Measurements from ENCODE around the gene ZNF526. TPM values are rescaled to one million over a fixed set of nuclear protein-coding genes. Genes with fewer than 3 reads are reported as not detected.

Gene ZNF526
- total RNA-seq, 1 donor from 2014 or later = 13.9 TPM

DNA sequence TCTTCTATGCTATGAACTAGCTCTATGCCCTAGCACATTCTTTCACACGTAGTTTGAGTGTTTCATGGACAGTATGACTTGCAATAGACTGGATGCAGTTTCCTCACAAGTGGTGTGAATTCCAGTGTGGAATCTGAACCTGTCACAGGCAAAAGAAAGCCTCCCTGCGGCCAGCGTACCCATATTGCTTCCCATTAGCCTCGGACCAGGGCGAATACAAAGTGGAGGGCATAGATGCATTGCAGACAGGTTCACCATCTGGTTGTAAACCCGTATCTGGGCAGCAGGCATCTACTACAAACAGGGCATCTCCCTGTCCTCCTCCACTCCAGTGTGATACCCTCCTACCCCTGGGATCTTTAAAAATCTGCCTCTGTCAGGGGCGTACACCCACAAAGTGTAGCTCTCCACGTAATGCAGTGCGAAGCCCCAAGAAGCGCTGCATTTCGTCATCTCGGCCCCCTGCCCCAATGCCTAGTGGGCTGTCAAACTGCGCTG lies 47.6 kb downstream of the ZNF526 start:
- TF ChIP-seq, protein P1, sequence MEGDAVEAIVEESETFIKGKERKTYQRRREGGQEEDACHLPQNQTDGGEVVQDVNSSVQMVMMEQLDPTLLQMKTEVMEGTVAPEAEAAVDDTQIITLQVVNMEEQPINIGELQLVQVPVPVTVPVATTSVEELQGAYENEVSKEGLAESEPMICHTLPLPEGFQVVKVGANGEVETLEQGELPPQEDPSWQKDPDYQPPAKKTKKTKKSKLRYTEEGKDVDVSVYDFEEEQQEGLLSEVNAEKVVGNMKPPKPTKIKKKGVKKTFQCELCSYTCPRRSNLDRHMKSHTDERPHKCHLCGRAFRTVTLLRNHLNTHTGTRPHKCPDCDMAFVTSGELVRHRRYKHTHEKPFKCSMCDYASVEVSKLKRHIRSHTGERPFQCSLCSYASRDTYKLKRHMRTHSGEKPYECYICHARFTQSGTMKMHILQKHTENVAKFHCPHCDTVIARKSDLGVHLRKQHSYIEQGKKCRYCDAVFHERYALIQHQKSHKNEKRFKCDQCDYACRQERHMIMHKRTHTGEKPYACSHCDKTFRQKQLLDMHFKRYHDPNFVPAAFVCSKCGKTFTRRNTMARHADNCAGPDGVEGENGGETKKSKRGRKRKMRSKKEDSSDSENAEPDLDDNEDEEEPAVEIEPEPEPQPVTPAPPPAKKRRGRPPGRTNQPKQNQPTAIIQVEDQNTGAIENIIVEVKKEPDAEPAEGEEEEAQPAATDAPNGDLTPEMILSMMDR (IDR thresholded peaks at IDR 0.05; ENCODE audit: unreplicated experiment) = no peak
- peaks cover 28% of the 10 kb centered on the region for H3K4me1 Mint-ChIP-seq (ENCODE audit: unreplicated experiment)
- peaks cover 2% of the 10 kb centered on the region for H3K27me3 Mint-ChIP-seq (ENCODE audit: unreplicated experiment)
- no peak overlapping the region for H3K4me3 Mint-ChIP-seq (ENCODE audit: unreplicated experiment)
- peaks cover 6% of the 10 kb centered on the region for H3K36me3 Mint-ChIP-seq (ENCODE audit: low read depth, unreplicated experiment)
- H3K27ac Mint-ChIP-seq (ENCODE audit: unreplicated experiment) = no peak overlapping the region
- DNase-seq (ENCODE audit: low spot score) = no peak
- no peaks in the 10 kb centered on the region for H3K9me3 Mint-ChIP-seq (ENCODE audit: unreplicated experiment)

DNA sequence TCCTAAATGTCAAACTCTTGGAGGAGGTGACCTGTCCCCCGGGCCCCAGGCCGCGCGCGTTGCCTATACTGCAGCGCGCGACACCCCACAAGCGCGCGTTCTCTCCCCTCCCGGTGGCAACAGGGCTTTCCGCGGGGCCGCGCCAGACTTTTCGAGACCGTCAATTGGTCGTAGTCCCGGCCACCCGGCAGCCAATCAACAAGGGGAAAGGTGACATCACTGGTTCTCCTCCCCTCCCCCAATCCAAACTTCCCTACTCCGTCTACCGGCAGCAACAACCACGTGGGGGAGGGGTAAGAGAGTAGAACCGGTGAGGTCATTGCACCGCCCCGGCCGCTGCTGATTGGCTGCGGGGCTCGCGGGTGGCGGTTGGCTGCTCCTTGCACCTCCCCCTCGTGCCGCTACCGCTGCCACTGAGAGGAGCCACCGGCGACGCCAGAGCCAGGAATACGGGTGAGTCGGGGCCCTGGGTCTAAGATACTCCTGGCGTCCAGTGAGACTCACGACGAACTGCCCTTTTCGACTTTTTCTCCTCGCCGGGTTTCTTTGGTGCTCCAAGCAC lies 48.1 kb downstream of the ZNF526 start:
- Mint-ChIP-seq H3K36me3 (ENCODE audit: low read depth, unreplicated experiment) (peaks cover 6% of the 10 kb centered on the region), H3K9me3 (ENCODE audit: unreplicated experiment) (no peaks in the 10 kb centered on the region), H3K4me1 (ENCODE audit: unreplicated experiment) (peaks cover 28% of the 10 kb centered on the region), H3K27ac (ENCODE audit: unreplicated experiment) (no peak overlapping the region), H3K4me3 (ENCODE audit: unreplicated experiment) (no peak overlapping the region), H3K27me3 (ENCODE audit: unreplicated experiment) (peaks cover 2% of the 10 kb centered on the region)
- peak; percentile 97 for DNase-seq (ENCODE audit: low spot score)
- TF ChIP-seq, protein P1 (IDR thresholded peaks at IDR 0.05; ENCODE audit: unreplicated experiment) = no peak

DNA sequence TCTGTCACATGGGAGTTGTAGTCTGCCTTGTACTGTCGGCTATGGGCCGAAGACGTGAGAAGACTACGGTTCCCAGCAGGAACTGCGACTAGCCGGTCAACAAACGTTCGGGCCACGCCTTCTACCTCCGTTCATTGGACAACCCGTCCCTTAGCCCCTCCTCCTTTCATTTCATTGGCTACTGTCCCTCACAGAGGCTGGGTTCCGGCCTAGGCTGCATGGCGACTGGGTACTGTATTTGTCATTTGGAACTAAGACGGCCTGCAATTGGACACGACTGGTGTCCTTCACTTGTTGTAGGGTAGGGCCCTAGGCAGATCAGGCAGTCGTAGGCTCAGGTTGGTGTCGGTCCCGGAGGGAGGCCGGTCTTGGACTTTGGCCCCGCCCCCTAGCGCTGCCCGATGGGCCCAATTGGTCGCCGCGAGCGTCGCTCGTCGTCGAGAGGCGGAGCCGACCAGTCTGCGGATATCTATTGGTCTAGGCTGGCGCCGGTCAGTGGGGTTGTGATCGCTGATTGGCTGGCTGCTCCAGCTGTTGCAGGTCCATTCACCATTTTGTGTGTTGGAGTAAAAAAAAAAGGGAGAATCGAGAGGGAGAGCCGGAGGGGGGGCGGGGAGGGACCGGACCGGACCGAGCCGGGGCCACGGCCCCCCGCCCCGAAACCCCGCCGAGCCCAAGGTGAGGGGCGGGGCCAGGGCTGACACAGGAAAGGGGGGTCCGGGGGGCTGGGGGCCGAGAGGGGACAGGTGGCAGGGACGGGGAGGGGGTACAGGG lies 48.8 kb downstream of the ZNF526 start, which contains the start of gene CIC:
Gene CIC, plus strand, starts transcription at position 549 of the 774 bp plus-strand sequence. CDS start 2,532 bp downstream, outside the sequence.
- peaks cover 28% of the 10 kb centered on the region for H3K4me1 Mint-ChIP-seq (ENCODE audit: unreplicated experiment)
- peak; percentile 99 for DNase-seq (ENCODE audit: low spot score)
- H3K27ac Mint-ChIP-seq (ENCODE audit: unreplicated experiment) = peak within 1 kb of the TSS; percentile 90
- H3K27me3 Mint-ChIP-seq (ENCODE audit: unreplicated experiment) = peaks cover 2% of the 10 kb centered on the region
- TF ChIP-seq, protein P1 (IDR thresholded peaks at IDR 0.05; ENCODE audit: unreplicated experiment) = no peak
- H3K9me3 Mint-ChIP-seq (ENCODE audit: unreplicated experiment) = no peaks in the 10 kb centered on the region
- peaks cover 6% of the 10 kb centered on the region for H3K36me3 Mint-ChIP-seq (ENCODE audit: low read depth, unreplicated experiment)
- H3K4me3 Mint-ChIP-seq (ENCODE audit: unreplicated experiment) = no peak within 1 kb of the TSS

DNA sequence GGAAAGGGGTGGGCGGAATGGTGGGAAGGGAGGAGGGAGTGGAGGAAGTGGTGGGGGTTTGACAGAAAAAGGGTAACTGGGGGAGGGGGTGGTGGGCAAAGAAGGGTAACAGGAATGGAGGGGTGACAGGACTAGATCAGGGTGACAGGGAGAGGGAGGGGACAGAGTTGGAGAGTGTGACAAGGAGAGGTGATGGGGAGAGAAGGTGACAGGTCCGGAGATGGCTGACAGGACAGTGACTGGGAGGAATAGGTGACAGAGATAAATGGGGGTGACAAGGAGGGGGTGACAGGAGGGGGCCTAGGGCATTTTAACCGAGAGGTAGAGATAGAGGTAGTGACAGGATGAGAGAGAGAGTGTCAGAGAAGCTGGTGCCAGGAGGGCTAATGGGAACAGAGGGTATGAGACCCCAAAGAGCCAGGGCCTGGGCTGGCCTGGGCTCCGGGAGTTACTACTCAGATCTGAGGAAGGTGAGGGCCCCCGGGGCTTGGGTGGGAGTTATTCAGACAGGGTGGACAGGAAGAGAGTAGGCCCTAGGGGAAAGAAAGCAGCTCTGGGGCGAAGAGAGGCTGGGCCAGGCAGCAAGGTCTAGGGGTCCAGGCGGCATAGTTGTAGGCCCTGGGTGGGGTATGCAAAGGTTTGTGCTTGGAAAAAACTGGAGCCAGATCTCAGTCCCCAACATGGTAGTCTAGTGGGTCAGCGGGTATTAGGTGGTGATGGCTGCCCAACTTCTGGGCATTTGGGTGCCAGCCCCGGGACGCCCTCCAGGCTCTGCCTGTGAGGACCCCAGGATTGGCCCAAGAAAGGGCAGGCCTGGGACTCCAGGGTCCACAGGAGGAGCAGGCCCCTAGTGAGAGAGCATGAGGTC lies 49.6 kb downstream of the ZNF526 start:
- Mint-ChIP-seq H3K4me1 (ENCODE audit: unreplicated experiment) (peaks cover 30% of the 10 kb centered on the region), H3K4me3 (ENCODE audit: unreplicated experiment) (no peak overlapping the region), H3K9me3 (ENCODE audit: unreplicated experiment) (no peaks in the 10 kb centered on the region), H3K36me3 (ENCODE audit: low read depth, unreplicated experiment) (peaks cover 9% of the 10 kb centered on the region), H3K27ac (ENCODE audit: unreplicated experiment) (peak overlapping the region; percentile 90), H3K27me3 (ENCODE audit: unreplicated experiment) (peaks cover 2% of the 10 kb centered on the region)
- TF ChIP-seq, protein P1 (IDR thresholded peaks at IDR 0.05; ENCODE audit: unreplicated experiment) = no peak
- no peak for DNase-seq (ENCODE audit: low spot score)

Data from endothelial cell (in vitro differentiated cells).